ENCODE results near the gene ZNF189. TPM values are rescaled to one million over a fixed set of nuclear protein-coding genes. Genes with fewer than 3 reads are reported as not detected.

Gene ZNF189
- total RNA-seq, 1 donor from 2014 or later = 21.9 TPM

DNA sequence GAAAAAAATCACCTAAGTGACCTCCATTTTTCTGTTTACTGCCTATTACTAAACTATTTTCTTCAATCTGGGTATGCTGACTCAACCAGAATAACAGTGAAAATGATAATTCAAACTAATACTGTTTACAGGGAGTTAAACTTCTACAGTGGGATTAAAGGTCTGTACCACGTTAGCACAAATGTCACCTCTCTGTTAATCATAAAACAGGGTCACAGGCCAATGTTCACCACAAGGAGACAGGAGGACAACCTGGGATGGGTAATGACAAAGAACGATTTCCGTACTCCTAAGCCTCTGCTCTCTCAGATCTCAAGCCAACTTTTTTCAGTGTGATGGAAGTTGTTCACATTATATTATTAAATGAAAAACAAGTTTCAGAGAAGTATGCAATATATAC is 34.6 kb downstream of the ZNF189 start:
- Histone ChIP-seq H3K9me3 (no peaks in the 10 kb centered on the region), H3K36me3 (no peaks in the 10 kb centered on the region), H3K27me3 (no peaks in the 10 kb centered on the region), H3K4me1 (no peaks in the 10 kb centered on the region), H3K4me3 (no peak overlapping the region), H3K27ac (no peak overlapping the region)
- DNase-seq (no peak), ATAC-seq (no peak)
- intact Hi-C loops (cut with DNase I) = no loop called here
- TF ChIP-seq, protein P1, sequence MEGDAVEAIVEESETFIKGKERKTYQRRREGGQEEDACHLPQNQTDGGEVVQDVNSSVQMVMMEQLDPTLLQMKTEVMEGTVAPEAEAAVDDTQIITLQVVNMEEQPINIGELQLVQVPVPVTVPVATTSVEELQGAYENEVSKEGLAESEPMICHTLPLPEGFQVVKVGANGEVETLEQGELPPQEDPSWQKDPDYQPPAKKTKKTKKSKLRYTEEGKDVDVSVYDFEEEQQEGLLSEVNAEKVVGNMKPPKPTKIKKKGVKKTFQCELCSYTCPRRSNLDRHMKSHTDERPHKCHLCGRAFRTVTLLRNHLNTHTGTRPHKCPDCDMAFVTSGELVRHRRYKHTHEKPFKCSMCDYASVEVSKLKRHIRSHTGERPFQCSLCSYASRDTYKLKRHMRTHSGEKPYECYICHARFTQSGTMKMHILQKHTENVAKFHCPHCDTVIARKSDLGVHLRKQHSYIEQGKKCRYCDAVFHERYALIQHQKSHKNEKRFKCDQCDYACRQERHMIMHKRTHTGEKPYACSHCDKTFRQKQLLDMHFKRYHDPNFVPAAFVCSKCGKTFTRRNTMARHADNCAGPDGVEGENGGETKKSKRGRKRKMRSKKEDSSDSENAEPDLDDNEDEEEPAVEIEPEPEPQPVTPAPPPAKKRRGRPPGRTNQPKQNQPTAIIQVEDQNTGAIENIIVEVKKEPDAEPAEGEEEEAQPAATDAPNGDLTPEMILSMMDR (IDR thresholded peaks at IDR 0.05) = no peak

DNA sequence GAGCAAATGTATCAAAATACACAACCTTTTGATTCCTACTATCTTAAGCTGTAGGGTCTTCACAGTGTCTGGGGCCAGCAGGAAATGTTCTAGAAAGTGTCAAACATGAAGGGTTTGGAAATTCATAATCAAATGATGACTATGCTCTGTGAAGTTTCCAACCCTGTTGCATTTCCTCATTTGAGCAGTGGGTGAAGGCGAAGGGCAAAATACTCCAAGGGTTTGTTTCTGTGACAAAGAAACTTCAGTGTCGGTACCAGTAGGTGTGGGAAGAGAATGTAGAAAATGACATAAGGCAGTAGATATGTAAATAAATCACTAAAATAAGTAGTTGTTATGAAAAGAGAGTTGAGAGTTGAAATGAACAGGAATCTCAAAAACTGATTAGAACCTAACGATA is 36.3 kb downstream of the ZNF189 start:
- no peak for DNase-seq
- TF ChIP-seq, protein P1 (IDR thresholded peaks at IDR 0.05) = no peak
- Histone ChIP-seq H3K27me3 (no peaks in the 10 kb centered on the region), H3K4me1 (no peaks in the 10 kb centered on the region), H3K4me3 (no peak overlapping the region), H3K27ac (no peak overlapping the region), H3K36me3 (no peaks in the 10 kb centered on the region), H3K9me3 (no peaks in the 10 kb centered on the region)
- ATAC-seq = no peak
- intact Hi-C loops (cut with DNase I) = no loop called here

DNA sequence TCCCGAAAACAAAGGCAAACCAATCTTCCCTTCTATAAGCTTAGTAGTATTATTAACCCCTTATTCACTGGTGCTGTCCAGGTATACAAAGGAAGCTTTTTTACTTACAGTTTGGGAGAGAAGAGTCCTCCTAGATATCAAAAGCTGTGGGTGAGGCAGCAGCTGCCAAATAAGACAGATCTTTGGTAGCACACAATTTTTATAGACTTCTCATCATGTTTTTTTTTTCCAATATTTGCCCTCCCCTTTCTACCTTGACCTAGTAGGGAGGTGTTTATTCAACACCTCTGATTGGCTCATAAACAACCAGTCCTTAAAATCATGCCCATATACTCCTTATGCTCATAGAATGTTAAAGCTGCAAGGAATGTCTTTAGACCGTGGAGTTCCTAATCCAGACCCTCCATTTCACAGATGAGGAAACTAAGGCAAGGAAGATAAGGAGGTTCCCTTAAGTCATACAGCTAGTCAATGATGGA is 37.0 kb downstream of the ZNF189 start, which contains the start of gene ALDOB:
Gene ALDOB, minus strand, starts transcription at position 174 of the 479 bp plus-strand sequence. CDS start 4,887 bp downstream, outside the sequence.
- H3K4me3 ChIP-seq = no peak within 1 kb of the TSS

DNA sequence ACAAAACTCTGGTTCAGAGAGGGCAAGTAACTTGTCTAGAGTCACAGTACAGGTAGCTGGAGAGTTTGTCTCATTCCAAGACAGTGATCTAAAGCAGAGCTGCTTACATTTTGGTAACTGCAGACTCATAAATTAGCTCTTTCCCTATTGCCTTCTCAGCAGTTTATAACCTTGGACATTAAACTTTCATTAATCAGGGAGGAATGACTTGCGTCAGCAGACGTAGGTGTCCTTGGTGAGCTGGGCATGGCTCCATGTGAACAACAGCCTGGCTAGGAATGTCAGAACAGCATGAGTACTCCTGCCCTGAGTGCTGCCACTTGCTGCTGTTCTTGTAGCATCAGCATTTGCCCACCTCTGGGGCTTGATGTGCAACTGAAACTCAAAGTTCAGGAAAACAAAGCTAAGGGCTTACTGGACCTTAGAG is 39.2 kb downstream of the ZNF189 start:
- DNase-seq (no peak), ATAC-seq (peak; percentile 66)
- no peaks in the 10 kb centered on the region for H3K36me3 ChIP-seq
- no peak overlapping the region for H3K4me3 ChIP-seq
- intact Hi-C loops (cut with DNase I) = no loop called here
- TF ChIP-seq, protein P1 (IDR thresholded peaks at IDR 0.05) = no peak
- no peaks in the 10 kb centered on the region for H3K9me3 ChIP-seq
- no peak overlapping the region for H3K27ac ChIP-seq
- no peaks in the 10 kb centered on the region for H3K4me1 ChIP-seq
- H3K27me3 ChIP-seq = peaks cover 9% of the 10 kb centered on the region

More for the DNA sequence above, 37.0 kb downstream of the ZNF189 start, which contains the start of gene ALDOB:
- TF ChIP-seq, protein P1 (IDR thresholded peaks at IDR 0.05) = no peak
- no peak for DNase-seq
- intact Hi-C loops (cut with DNase I) = no loop called here
- Histone ChIP-seq H3K4me1 (no peaks in the 10 kb centered on the region), H3K27me3 (peaks cover 6% of the 10 kb centered on the region), H3K27ac (no peak within 1 kb of the TSS), H3K9me3 (no peaks in the 10 kb centered on the region), H3K36me3 (no peaks in the 10 kb centered on the region)
- ATAC-seq = no peak

DNA sequence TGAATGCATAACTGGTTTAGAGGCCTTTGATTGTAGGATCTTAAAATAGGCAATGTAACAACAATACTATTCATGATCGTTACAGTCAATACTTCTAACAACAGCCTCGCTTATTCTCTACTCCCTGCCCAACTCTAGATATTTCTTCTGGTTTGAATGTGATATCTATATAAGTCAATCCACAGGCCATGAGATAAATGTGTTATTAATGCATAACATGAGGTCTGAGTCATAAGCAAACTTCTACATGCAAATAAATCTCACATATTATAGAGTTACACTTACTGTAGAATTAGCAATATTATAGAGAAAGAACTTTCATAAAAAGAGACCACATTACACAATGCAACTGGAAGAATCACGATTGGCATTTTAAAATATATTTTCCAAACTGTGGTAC is 39.9 kb downstream of the ZNF189 start:
- no peak for DNase-seq
- no peak for ATAC-seq
- H3K36me3 ChIP-seq = no peaks in the 10 kb centered on the region
- no peak overlapping the region for H3K27ac ChIP-seq
- no peaks in the 10 kb centered on the region for H3K9me3 ChIP-seq
- H3K27me3 ChIP-seq = peaks cover 9% of the 10 kb centered on the region
- no peaks in the 10 kb centered on the region for H3K4me1 ChIP-seq
- H3K4me3 ChIP-seq = no peak overlapping the region
- TF ChIP-seq, protein P1 (IDR thresholded peaks at IDR 0.05) = no peak
- intact Hi-C loops (cut with DNase I) = no loop called here

All from upper lobe of right lung (tissue), 1 donor.